NCI-H226 (cell line): ENCODE measurements around the gene CSTB.

ENCODE experiments used
- DNase-seq: peaks from one replicate; pipeline ENCODE4 v3.0.0-alpha.2; 2015

The CSTB gene

DNA sequence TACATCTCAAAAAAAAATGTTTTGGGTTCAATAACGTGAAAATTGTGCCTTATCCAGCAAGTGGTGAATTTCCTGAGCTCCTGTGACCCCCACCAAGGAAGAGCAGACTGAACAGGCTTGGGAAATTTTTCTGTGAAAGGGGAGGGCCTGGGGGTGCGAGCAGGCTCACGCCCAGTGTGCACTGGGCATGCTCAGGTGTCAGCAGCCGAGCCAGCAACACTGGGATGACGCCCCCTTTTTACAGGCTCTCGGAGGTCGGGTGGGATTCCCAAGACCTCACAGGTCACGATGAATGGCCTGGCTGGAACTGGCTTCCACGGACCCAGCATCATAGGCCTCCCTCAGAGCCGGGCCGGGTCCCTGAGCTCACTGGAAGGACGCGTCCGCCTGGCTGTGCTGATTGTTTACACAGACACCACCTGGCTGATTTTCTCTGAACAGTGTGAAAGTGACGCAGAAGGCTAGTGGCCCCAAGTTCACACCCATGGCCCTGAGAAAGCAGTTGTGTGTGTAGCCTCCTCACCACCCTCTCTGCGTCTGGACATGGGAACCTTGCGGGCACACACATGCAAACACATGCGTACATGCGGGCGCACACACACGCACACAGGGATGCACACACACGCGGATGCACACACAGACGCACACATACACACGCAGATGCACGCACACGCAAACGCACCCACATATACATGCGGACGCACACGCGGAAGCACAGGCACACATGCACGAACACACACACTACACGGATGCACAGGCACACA lies 9.2 kb downstream of the CSTB start:
- no peak for DNase-seq

GRCh38 chr21:43764576-43765495 lies 11.3 kb downstream of the CSTB start:
- DNase-seq: no peak

- no peak for DNase-seq
These were observed 12.1 kb downstream of the CSTB start for GRCh38 chr21:43763901-43764523.

GRCh38 chr21:43762303-43763128 lies 13.6 kb downstream of the CSTB start:
- no peak for DNase-seq

DNA sequence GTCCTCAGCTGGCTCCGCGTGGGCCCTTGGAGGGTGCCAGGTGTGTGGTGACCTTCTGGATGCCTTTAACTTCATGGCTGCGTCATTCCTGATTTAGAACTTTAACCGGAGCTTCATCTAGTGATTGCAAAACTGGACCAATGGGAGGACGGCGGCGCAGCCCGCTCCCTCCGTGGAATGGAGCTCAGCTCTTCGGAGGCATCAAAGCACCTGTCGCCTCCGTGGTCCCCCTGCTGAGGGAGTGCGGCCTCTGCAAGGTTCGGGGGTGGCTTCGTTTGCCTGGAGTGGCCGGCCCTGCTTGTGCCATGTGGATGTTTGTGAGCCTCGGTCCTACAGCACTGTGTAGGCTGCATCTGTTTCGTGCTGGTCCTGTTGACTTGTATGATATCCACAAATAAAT lies 14.2 kb downstream of the CSTB start:
- DNase-seq: no peak

GRCh38 chr21:43760391-43760958 lies 15.6 kb downstream of the CSTB start:
- no peak for DNase-seq

- no peak for DNase-seq
These were observed 16.5 kb downstream of the CSTB start for GRCh38 chr21:43759651-43760050.

DNA sequence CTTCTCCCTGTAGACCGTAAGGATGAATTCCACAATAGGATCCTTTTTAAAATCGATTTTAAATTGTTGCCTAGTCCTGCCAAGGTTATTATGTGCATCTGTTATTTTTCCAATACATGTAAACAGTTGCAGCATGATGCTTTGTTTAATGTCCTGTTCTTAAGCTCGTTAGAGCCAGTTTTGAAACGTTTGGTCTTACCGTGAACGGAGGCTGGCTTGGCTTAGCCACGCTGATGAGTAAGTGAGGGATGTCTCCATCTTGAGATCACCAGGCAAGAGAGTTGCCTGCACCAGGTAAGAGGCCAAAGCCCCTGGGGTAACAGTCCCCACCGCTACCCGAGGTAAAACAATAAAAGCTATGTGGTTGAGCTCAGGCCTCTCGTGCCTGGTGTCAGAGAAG lies 17.3 kb downstream of the CSTB start:
- no peak for DNase-seq

- no peak for DNase-seq
These were observed 17.9 kb downstream of the CSTB start for GRCh38 chr21:43758111-43758641.

DNA sequence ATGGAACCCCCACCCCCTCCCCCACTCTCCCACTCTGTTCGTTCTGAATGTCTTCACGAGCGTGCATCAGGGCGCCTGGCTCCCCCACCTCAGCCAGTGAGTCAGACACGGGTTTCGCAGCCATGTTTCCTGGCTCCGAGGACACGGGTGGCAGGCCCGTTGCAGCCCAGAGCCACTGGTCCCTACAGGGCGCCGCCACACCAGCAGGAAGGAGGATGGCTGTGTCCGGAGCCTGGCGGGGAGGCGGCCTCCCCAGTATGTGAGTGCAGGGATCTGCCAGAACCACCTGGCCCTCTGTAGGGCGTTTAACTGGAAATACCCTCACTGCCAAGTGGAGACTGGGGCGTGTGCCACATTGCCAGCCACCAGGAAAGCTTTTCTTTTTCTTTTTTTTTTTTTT lies 18.5 kb downstream of the CSTB start:
- DNase-seq: no peak

DNA sequence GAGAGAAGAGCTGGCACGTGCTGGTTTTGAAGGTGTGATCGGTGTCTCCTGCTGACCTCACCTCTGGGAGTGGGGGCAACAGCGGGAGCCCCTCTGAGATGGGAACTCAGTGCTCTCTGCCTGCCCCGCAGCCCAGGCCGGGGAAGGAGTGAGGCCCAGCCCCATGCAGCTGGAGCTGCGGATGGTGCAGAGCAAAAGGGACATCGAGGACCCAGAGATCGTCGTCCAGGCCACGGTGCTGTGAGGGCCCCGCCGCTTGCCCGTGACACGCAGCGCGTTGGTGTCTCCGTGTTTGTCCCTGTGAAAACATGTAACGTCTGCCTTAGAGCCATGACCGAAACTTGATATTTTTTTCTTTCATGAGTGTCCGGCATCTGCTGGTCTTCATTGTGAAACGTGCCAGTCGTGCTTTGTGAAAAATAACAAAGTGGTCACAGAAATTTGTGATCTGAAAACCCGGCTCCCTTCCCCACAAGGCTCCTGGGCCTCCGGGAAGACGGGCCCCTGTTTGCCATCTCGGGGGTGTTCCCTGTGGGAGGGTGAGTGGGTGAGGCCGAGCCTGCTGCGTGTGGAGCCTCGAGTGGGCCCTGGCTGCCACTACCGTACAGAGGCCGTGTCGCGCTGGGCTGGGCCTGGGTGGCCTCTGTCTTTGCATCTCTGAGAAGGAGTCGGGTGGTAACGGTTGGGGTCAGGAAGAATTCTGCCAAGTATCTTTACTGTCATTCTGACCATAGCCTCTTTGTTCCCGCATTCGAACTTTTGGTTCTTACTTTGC lies 20.1 kb downstream of the CSTB start:
- no peak for DNase-seq

- DNase-seq: no peak
These were observed 20.9 kb downstream of the CSTB start for GRCh38 chr21:43754948-43755781.

GRCh38 chr21:43753439-43753799 lies 22.7 kb downstream of the CSTB start:
- no peak for DNase-seq

GRCh38 chr21:43752758-43753438 lies 23.2 kb downstream of the CSTB start:
- no peak for DNase-seq

DNA sequence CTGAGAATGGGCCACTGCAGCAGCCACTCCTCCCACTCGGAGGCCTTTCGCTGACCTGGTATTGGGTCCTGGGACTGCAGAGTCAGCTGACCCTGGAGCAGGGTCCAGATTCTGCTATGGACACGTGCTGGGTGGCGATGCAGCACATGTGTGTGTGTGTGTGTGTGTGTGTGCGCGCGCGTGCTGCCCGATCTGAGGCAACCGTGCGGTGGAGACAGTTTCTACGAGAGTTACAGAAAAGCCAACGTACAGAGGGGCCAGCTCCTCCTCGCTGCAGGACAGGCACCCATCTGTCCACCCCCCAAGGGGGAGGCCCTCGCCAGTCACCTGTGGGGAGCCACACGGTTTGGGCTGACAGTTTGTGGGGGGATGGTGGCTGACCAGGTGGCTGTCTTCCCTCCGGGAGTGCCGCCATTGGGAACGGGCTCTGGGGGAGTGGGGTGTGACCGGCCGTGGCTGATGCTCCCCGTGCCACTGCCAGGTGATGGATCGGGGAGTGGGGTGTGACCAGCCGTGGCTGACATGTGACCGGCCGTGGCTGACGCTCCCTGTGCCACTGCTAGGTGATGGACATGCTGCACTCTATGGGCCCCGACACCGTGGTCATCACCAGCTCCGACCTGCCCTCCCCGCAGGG lies 24.0 kb downstream of the CSTB start:
- no peak for DNase-seq

DNA sequence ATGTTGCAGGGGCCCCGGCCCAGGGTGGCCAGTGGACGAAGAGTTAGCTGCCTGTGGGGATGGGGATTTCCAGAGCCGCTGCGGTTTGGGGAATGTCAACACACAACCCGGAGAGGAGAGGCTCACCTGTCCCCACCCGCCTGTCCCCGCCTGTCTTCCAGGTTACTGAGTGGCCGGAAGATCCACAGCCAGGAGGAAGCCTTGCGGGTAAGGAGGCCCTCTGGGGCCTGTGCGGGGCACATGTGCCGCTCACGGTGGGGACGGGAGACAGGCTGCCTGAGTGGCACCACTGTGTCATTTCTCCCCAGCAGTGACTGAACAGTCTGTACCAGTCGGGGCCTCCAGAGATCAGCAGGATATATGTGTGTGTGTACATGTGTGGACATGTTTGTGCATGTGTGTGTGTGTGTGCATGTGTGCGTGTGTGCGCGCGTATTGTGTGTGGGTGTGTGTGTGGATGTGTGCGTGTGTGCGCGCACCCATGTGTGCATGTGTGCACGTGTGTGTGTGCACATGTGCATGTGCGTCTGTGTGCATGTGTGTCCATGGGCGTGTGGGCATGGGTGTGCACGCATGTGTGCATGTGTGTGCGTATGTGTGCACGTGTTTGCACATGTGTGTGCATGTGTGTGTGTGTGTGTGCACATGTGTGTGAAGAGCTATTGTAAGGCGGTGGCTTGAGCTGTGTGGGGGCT lies 25.6 kb downstream of the CSTB start:
- DNase-seq: no peak

DNA sequence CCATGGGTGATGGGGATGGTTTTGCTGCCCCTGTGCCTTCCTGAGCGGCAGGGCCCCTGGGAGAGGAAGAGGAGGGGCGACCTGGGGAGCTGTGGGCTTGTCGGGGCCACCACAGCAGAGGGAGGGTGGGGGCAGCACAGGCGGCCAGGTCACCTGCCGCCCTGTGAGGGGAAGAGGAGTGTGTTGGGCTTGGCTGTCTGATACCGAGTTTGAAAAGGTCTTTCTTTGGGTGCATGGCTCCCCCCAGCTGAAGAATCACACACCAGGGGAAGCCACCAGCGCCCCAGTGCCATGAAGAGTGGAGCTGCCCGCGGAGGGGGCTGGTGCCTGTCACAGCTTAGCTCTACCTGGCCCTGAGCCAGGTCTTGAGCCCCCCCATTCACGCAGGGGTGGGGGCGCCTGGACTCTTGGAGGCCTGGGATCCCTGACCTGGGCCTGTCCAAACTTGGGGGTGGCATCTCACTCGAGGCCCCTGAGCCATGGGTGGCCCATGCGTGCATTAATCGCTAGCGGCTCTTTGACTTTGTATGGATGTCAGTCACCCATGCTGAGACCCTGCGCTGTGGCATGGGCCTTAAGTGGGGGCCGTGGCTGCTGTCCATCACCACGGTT lies 26.4 kb downstream of the CSTB start:
- no peak for DNase-seq

DNA sequence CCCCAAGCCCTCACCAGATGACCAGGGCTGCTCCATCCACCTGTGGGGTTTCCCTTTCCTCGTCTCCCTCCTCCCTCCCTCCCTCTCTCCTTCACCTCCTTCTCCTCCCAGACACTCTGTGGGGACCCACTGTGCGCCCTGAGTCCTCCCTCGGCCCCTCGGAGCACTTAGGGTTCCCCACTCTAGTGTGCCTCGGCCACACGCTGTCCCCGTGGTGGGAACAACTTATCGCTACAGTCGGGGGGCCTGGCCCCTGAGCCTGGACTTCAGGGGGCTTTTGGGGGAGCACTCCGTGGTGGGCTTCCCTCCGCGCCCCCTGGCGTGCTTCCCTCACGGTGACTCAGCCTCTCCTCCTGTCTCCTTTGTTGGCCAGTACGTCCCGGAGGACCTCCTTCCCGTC lies 27.5 kb downstream of the CSTB start:
- DNase-seq: no peak
